ENCODE results near the gene SOX6. TPM values are rescaled to one million over a fixed set of nuclear protein-coding genes. Genes with fewer than 3 reads are reported as not detected.

The SOX6 gene
- polyA plus RNA-seq, 3 donors: not detected

DNA sequence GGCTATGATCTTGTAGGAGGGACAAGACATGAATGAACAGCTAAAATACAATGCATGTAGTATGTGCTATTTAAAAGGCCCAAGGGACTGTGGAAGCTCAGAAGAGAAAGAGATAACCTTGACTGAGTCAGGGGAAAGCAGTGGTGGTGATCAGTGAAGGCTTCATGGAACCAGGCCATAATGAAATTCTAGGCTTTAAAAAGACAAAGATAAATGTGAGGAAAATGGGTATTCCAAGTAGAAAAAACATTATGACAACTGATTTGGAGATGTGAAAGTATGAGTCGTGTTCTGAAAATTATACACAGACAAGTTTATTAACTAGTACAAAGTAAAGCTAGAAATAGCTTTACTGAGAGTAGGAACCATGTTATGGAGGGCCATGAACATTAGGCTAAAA is 189.8 kb downstream of the SOX6 start:
- Mint-ChIP-seq H3K27ac (no peak overlapping the region), H3K27me3 (ENCODE audit: low read depth in 3 of 3) (no peaks in the 10 kb centered on the region), H3K4me1 (no peaks in the 10 kb centered on the region), H3K36me3 (no peaks in the 10 kb centered on the region), H3K9me3 (peaks cover 0 to 3% (median 0%) of the 10 kb centered on the region in 7 donors), H3K4me3 (no peak overlapping the region)
- H3K4me3 ChIP-seq (replicated peaks in 1 of 3; ENCODE audit: low read depth in 2 of 3, low read length in 3 of 3): no peak overlapping the region
- no CpG with 5 or more reads among the region's 1 CpG for WGBS (ENCODE audit: insufficient coverage)
- no peak overlapping the region for H3K4me2 ChIP-seq (replicated peaks; ENCODE audit: extremely low read depth, low read length, poor library complexity, severe bottlenecking)
- no peaks in the 10 kb centered on the region for H3K36me3 ChIP-seq (replicated peaks in 1 of 2; ENCODE audit: control insufficient read depth in 1 of 2, insufficient read depth in 2 of 2, low read length in 2 of 2)
- TF ChIP-seq, protein P1, sequence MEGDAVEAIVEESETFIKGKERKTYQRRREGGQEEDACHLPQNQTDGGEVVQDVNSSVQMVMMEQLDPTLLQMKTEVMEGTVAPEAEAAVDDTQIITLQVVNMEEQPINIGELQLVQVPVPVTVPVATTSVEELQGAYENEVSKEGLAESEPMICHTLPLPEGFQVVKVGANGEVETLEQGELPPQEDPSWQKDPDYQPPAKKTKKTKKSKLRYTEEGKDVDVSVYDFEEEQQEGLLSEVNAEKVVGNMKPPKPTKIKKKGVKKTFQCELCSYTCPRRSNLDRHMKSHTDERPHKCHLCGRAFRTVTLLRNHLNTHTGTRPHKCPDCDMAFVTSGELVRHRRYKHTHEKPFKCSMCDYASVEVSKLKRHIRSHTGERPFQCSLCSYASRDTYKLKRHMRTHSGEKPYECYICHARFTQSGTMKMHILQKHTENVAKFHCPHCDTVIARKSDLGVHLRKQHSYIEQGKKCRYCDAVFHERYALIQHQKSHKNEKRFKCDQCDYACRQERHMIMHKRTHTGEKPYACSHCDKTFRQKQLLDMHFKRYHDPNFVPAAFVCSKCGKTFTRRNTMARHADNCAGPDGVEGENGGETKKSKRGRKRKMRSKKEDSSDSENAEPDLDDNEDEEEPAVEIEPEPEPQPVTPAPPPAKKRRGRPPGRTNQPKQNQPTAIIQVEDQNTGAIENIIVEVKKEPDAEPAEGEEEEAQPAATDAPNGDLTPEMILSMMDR (IDR thresholded peaks at IDR 0.05): no peak
- H2AFZ ChIP-seq (ENCODE audit: insufficient read depth, low read depth, low read length, poor library complexity, severe bottlenecking): no peak overlapping the region
- H3K4me1 ChIP-seq (ENCODE audit: control insufficient read depth in 1 of 2, insufficient read depth in 2 of 2, low read length in 2 of 2): no peaks in the 10 kb centered on the region
- H3K27ac ChIP-seq (ENCODE audit: low read depth in 1 of 2, low read length in 2 of 2): no peak overlapping the region
- H4K20me1 ChIP-seq (ENCODE audit: insufficient read depth, low read length): no peaks in the 10 kb centered on the region
- no peak overlapping the region for H3K9ac ChIP-seq (ENCODE audit: insufficient read depth, low read length, poor library complexity, severe bottlenecking)
- intact Hi-C loops (cut with micrococcal nuclease): no loop called here
- DNase-seq: no peak
- H3K9me3 ChIP-seq (replicated peaks in 1 of 2; ENCODE audit: control insufficient read depth in 1 of 2, insufficient read depth in 1 of 2, low read length in 2 of 2): no peaks in the 10 kb centered on the region
- H3K27me3 ChIP-seq (ENCODE audit: control insufficient read depth in 2 of 2, insufficient read depth in 2 of 2, low read length in 2 of 2): no peaks in the 10 kb centered on the region
- H3K79me2 ChIP-seq (ENCODE audit: insufficient read depth, low read length): no peaks in the 10 kb centered on the region

DNA sequence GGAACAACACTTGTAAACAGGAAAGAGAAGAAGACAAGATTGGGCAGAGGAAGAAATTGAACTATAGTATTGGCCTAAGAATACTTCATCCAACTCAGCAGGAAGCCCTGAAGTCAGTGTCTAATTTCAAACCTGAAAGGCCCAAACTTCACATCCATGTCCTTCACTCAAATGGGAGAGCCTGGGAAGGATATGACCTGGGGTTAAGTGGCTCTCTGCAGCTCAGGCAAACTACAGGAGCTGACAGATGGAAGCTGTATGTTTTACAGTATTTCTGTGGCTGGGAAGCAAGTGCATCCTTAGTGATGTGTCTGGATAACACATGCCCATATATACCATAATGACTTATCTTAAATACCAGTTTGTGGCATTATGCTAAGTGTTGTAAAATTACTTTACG is 196.2 kb downstream of the SOX6 start:
- no peaks in the 10 kb centered on the region for H3K36me3 ChIP-seq (replicated peaks in 1 of 2; ENCODE audit: control insufficient read depth in 1 of 2, insufficient read depth in 2 of 2, low read length in 2 of 2)
- no peak overlapping the region for H3K4me3 ChIP-seq (replicated peaks in 1 of 3; ENCODE audit: low read depth in 2 of 3, low read length in 3 of 3)
- no peaks in the 10 kb centered on the region for H3K79me2 ChIP-seq (ENCODE audit: insufficient read depth, low read length)
- WGBS (ENCODE audit: insufficient coverage): no CpG with 5 or more reads among the region's 1 CpG
- no peak for DNase-seq
- no peaks in the 10 kb centered on the region for H3K27me3 ChIP-seq (ENCODE audit: control insufficient read depth in 2 of 2, insufficient read depth in 2 of 2, low read length in 2 of 2)
- TF ChIP-seq, protein P1 (IDR thresholded peaks at IDR 0.05): no peak
- no peak overlapping the region for H3K4me3 Mint-ChIP-seq
- no peak overlapping the region for H3K4me2 ChIP-seq (replicated peaks; ENCODE audit: extremely low read depth, low read length, poor library complexity, severe bottlenecking)
- no peaks in the 10 kb centered on the region for H3K9me3 ChIP-seq (replicated peaks in 1 of 2; ENCODE audit: control insufficient read depth in 1 of 2, insufficient read depth in 1 of 2, low read length in 2 of 2)
- intact Hi-C loops (cut with micrococcal nuclease): no loop called here
- no peaks in the 10 kb centered on the region for H3K27me3 Mint-ChIP-seq (ENCODE audit: low read depth in 3 of 3)
- no peaks in the 10 kb centered on the region for H3K36me3 Mint-ChIP-seq
- H3K4me1 Mint-ChIP-seq: no peaks in the 10 kb centered on the region
- no peak overlapping the region for H2AFZ ChIP-seq (ENCODE audit: insufficient read depth, low read depth, low read length, poor library complexity, severe bottlenecking)
- H3K27ac ChIP-seq (ENCODE audit: low read depth in 1 of 2, low read length in 2 of 2): no peak overlapping the region
- H3K4me1 ChIP-seq (ENCODE audit: control insufficient read depth in 1 of 2, insufficient read depth in 2 of 2, low read length in 2 of 2): no peaks in the 10 kb centered on the region
- H3K9me3 Mint-ChIP-seq: peaks cover 0 to 3% (median 0%) of the 10 kb centered on the region in 7 donors
- no peak overlapping the region for H3K27ac Mint-ChIP-seq
- no peaks in the 10 kb centered on the region for H4K20me1 ChIP-seq (ENCODE audit: insufficient read depth, low read length)
- no peak overlapping the region for H3K9ac ChIP-seq (ENCODE audit: insufficient read depth, low read length, poor library complexity, severe bottlenecking)
